ENCODE results near the gene ACOX3.

DNA sequence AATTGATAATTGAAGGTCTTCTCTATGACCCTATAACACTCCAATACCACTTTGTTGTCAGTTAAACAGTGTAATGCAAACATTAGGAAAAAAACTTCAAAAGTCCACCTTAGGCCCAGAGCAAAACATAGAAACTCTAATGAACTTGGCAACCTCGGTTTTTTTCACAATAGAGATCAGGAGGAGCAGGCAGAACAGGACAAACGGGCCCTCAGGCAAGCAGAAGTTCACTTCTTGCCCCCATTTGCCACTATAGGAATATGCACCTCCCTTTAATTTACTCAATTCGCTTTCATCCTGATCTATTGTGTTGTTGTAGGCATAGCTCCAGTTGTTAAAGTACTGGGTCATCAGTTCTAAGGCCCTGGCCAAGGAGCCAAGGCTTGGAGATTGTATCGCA is 18.2 kb downstream of the ACOX3 start:
- TF ChIP-seq, protein P1, sequence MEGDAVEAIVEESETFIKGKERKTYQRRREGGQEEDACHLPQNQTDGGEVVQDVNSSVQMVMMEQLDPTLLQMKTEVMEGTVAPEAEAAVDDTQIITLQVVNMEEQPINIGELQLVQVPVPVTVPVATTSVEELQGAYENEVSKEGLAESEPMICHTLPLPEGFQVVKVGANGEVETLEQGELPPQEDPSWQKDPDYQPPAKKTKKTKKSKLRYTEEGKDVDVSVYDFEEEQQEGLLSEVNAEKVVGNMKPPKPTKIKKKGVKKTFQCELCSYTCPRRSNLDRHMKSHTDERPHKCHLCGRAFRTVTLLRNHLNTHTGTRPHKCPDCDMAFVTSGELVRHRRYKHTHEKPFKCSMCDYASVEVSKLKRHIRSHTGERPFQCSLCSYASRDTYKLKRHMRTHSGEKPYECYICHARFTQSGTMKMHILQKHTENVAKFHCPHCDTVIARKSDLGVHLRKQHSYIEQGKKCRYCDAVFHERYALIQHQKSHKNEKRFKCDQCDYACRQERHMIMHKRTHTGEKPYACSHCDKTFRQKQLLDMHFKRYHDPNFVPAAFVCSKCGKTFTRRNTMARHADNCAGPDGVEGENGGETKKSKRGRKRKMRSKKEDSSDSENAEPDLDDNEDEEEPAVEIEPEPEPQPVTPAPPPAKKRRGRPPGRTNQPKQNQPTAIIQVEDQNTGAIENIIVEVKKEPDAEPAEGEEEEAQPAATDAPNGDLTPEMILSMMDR (IDR thresholded peaks at IDR 0.05; ENCODE audit: low read length) = no peak
- no peak for TF ChIP-seq EZH2 (IDR thresholded peaks at IDR 0.05; ENCODE audit: borderline replicate concordance, low read length)
